Trophoblast cell (in vitro differentiated cells and primary cell): ENCODE results near the gene HTRA2.

Source experiments
- DNase-seq, 2 donors: peaks; one replicate each; pipeline ENCODE4 v3.0.0-alpha.2; 2016
- H2AFZ ChIP-seq: 2 replicates; pipeline ENCODE4 v1.6.1; 2013; ENCODE audit warnings: low read length, moderate library complexity, mild to moderate bottlenecking; ENCODE audit not compliant: insufficient read depth, poor library complexity
- H2AK5ac ChIP-seq: 2 replicates; pipeline ENCODE4 v1.6.1; 2013; ENCODE audit warnings: mild to moderate bottlenecking, low read length
- H2BK120ac ChIP-seq: 2 replicates; pipeline ENCODE4 v1.6.1; 2013; ENCODE audit warnings: low read length, mild to moderate bottlenecking, moderate library complexity; ENCODE audit not compliant: insufficient read depth, poor library complexity
- H2BK12ac ChIP-seq: 2 replicates; pipeline ENCODE4 v1.6.1; 2013; ENCODE audit warnings: mild to moderate bottlenecking, low read length, moderate library complexity
- H2BK5ac ChIP-seq: 2 replicates; pipeline ENCODE4 v1.6.1; 2013; ENCODE audit warnings: low read length, low read depth, moderate library complexity, mild to moderate bottlenecking; ENCODE audit not compliant: poor library complexity
- H3K14ac ChIP-seq: 2 replicates; pipeline ENCODE4 v1.6.1; 2013; ENCODE audit warnings: mild to moderate bottlenecking, low read length
- H3K18ac ChIP-seq: 2 replicates; pipeline ENCODE4 v1.6.1; 2013; ENCODE audit warnings: mild to moderate bottlenecking, low read length
- H3K23ac ChIP-seq: 2 replicates; pipeline ENCODE4 v1.6.1; 2013; ENCODE audit warnings: low read length
- H3K27ac ChIP-seq: 2 replicates; pipeline ENCODE4 v1.5.1; 2013; ENCODE audit warnings: low read depth, mild to moderate bottlenecking, inconsistent platforms, low read length, moderate library complexity
- H3K27me3 ChIP-seq: 2 replicates; pipeline ENCODE4 v1.6.1; 2013; ENCODE audit warnings: inconsistent platforms, mild to moderate bottlenecking, low read length, moderate library complexity; ENCODE audit not compliant: insufficient read depth
- H3K36me3 ChIP-seq, 2 experiments: 1 replicate in 1 of 2; 2 replicates in 1 of 2; pipeline ENCODE4 v1.6.1; 2013; ENCODE audit warnings: low read length in 2 of 2, mild to moderate bottlenecking in 2 of 2, moderate library complexity in 1 of 2; ENCODE audit not compliant: insufficient read depth in 2 of 2, control insufficient read depth in 1 of 2
- H3K4ac ChIP-seq: 2 replicates; pipeline ENCODE4 v1.6.1; 2013; ENCODE audit warnings: low read depth, mild to moderate bottlenecking, low read length, moderate library complexity
- H3K4me1 ChIP-seq, 2 experiments: 1 replicate in 1 of 2; 2 replicates in 1 of 2; pipeline ENCODE4 v1.6.1; 2013; ENCODE audit warnings: low read length in 2 of 2, mild to moderate bottlenecking in 2 of 2, moderate library complexity in 1 of 2; ENCODE audit not compliant: insufficient read depth in 2 of 2, control insufficient read depth in 1 of 2
- H3K4me2 ChIP-seq: 2 replicates; pipeline ENCODE4 v1.6.1; 2013; ENCODE audit warnings: inconsistent platforms, mild to moderate bottlenecking, low read length, moderate library complexity
- H3K4me3 ChIP-seq: 2 replicates; pipeline ENCODE4 v1.5.1; 2013; ENCODE audit warnings: mild to moderate bottlenecking, low read depth, low read length, inconsistent platforms
- H3K79me1 ChIP-seq: one replicate; pipeline ENCODE4 v1.6.1; 2013; ENCODE audit warnings: low read length
- H3K79me2 ChIP-seq: 2 replicates; pipeline ENCODE4 v1.6.1; 2013; ENCODE audit warnings: low read length, mild to moderate bottlenecking; ENCODE audit not compliant: control insufficient read depth, insufficient read depth, poor library complexity
- H3K9ac ChIP-seq: 2 replicates; pipeline ENCODE4 v1.6.1; 2013; ENCODE audit warnings: mild to moderate bottlenecking, low read length
- H3K9me3 ChIP-seq: 2 replicates; pipeline ENCODE4 v1.6.1; 2013; ENCODE audit warnings: low read depth, mild to moderate bottlenecking, control low read depth, inconsistent platforms, low read length; ENCODE audit not compliant: insufficient read depth
- H4K12ac ChIP-seq: 2 replicates; pipeline ENCODE4 v1.6.1; 2013; ENCODE audit warnings: low read depth, mild to moderate bottlenecking, low read length, moderate library complexity
- H4K8ac ChIP-seq: 2 replicates; pipeline ENCODE4 v1.6.1; 2013; ENCODE audit warnings: low read depth, mild to moderate bottlenecking, low read length, moderate library complexity
- H4K91ac ChIP-seq: one replicate; pipeline ENCODE4 v1.6.1; 2013; ENCODE audit warnings: low read depth, mild to moderate bottlenecking, low read length, moderate library complexity
- WGBS: extraction: QIAGEN DNeasy Blood & Tissue Kit; methylation state at CpG from one replicate; pipeline ENCODE4 v1.1.7; 2013; ENCODE audit warnings: missing lambda C conversion rate; ENCODE audit not compliant: insufficient read length, insufficient coverage; ENCODE audit errors: extremely low coverage; 5-methylcytosine and 5-hydroxymethylcytosine counted together

Gene HTRA2

GRCh38 chr2:74499940-74500577 lies 29.7 kb upstream of the HTRA2 start:
- Histone ChIP-seq H3K79me2 (peaks cover 8% of the 10 kb centered on the region), H3K9ac (no peak overlapping the region)

GRCh38 chr2:74500578-74500946 lies 29.2 kb upstream of the HTRA2 start:
- Histone ChIP-seq H3K4me1 (peaks cover 29% of the 10 kb centered on the region in 2 experiments), H4K91ac (no peak overlapping the region), H3K27me3 (peaks cover 67% of the 10 kb centered on the region), H2BK120ac (no peak overlapping the region), H3K4me3 (no peak overlapping the region), H3K36me3 (peaks cover 3 to 5% of the 10 kb centered on the region in 2 experiments), H3K4ac (no peak overlapping the region), H3K79me2 (peaks cover 8% of the 10 kb centered on the region), H2AFZ (no peak overlapping the region), H3K9me3 (peaks cover 2% of the 10 kb centered on the region), H3K79me1 (peaks cover 19% of the 10 kb centered on the region), H2BK12ac (no peak overlapping the region), H2AK5ac (no peak overlapping the region), H3K4me2 (no peak overlapping the region), H2BK5ac (no peak overlapping the region), H4K8ac (no peak overlapping the region), H3K14ac (no peak overlapping the region), H3K9ac (no peak overlapping the region), H3K18ac (no peak overlapping the region), H3K27ac (no peak overlapping the region), H4K12ac (no peak overlapping the region), H3K23ac (no peak overlapping the region)
- no peak for DNase-seq

More at GRCh38 chr2:74499940-74500577, 29.7 kb upstream of the HTRA2 start:
- WGBS, result no CpG with 5 or more reads among the region's 15 CpGs
- no peak overlapping the region for H2AFZ ChIP-seq
- peaks cover 2% of the 10 kb centered on the region for H3K9me3 ChIP-seq
- H3K36me3 ChIP-seq, result peaks cover 0 to under 1% of the 10 kb centered on the region in 2 experiments
- no peak overlapping the region for H3K23ac ChIP-seq
- no peak overlapping the region for H3K18ac ChIP-seq
- peaks cover 29% of the 10 kb centered on the region in 2 experiments for H3K4me1 ChIP-seq
- no peak overlapping the region for H3K4ac ChIP-seq
- no peak overlapping the region for H4K8ac ChIP-seq
- H2BK120ac ChIP-seq, result no peak overlapping the region
- no peak overlapping the region for H3K27ac ChIP-seq
- no peak overlapping the region for H4K12ac ChIP-seq
- H3K4me2 ChIP-seq, result no peak overlapping the region
- peaks cover 67% of the 10 kb centered on the region for H3K27me3 ChIP-seq
- no peak overlapping the region for H2BK12ac ChIP-seq
- no peak overlapping the region for H4K91ac ChIP-seq
- no peak for DNase-seq
- no peak overlapping the region for H2AK5ac ChIP-seq
- H2BK5ac ChIP-seq, result no peak overlapping the region
- H3K14ac ChIP-seq, result no peak overlapping the region
- H3K4me3 ChIP-seq, result no peak overlapping the region
- peaks cover 19% of the 10 kb centered on the region for H3K79me1 ChIP-seq

- no peak for DNase-seq
- H4K12ac ChIP-seq, result no peak overlapping the region
- H2BK120ac ChIP-seq, result no peak overlapping the region
- H3K27me3 ChIP-seq, result peaks cover 67% of the 10 kb centered on the region
- H2AK5ac ChIP-seq, result no peak overlapping the region
- no peak overlapping the region for H3K27ac ChIP-seq
- H2BK5ac ChIP-seq, result no peak overlapping the region
- peaks cover 8% of the 10 kb centered on the region for H3K79me2 ChIP-seq
- no peak overlapping the region for H4K8ac ChIP-seq
- no peak overlapping the region for H3K4ac ChIP-seq
- H3K4me1 ChIP-seq, result peaks cover 33 to 34% of the 10 kb centered on the region in 2 experiments
- H3K18ac ChIP-seq, result no peak overlapping the region
- H3K79me1 ChIP-seq, result peaks cover 19% of the 10 kb centered on the region
- no peak overlapping the region for H3K14ac ChIP-seq
- H2AFZ ChIP-seq, result no peak overlapping the region
- no peak overlapping the region for H3K23ac ChIP-seq
- H3K4me3 ChIP-seq, result no peak overlapping the region
- no peak overlapping the region for H3K9ac ChIP-seq
- peaks cover 8 to 11% of the 10 kb centered on the region in 2 experiments for H3K36me3 ChIP-seq
- no peak overlapping the region for H4K91ac ChIP-seq
- H3K4me2 ChIP-seq, result no peak overlapping the region
- no CpG with 5 or more reads among the region's 18 CpGs for WGBS
- H3K9me3 ChIP-seq, result peaks cover 4% of the 10 kb centered on the region
- no peak overlapping the region for H2BK12ac ChIP-seq
Observed at GRCh38 chr2:74501335-74502071, 28.2 kb upstream of the HTRA2 start.

- Histone ChIP-seq H3K79me2 (peaks cover 11% of the 10 kb centered on the region), H3K14ac (peak overlapping the region; percentile 86), H4K8ac (peak overlapping the region; percentile 94), H3K9ac (no peak overlapping the region), H3K4ac (no peak overlapping the region), H3K23ac (no peak overlapping the region), H3K18ac (peak overlapping the region; percentile 49), H4K12ac (peak overlapping the region; percentile 92), H4K91ac (peak overlapping the region; percentile 69), H3K4me3 (peak overlapping the region; percentile 68), H3K4me1 (peaks cover 37 to 40% of the 10 kb centered on the region in 2 experiments), H3K79me1 (peaks cover 24% of the 10 kb centered on the region), H2BK12ac (no peak overlapping the region), H2BK5ac (no peak overlapping the region), H3K36me3 (peaks cover 8 to 11% of the 10 kb centered on the region in 2 experiments), H3K27ac (no peak overlapping the region), H2AK5ac (no peak overlapping the region), H2AFZ (peak overlapping the region; percentile 61), H3K27me3 (peaks cover 67% of the 10 kb centered on the region), H2BK120ac (no peak overlapping the region), H3K9me3 (peaks cover 4% of the 10 kb centered on the region), H3K4me2 (peak overlapping the region; percentile 87)
- DNase-seq, result peak in 1 of 2 donors; percentile 50
- WGBS, result no CpG with 5 or more reads among the region's 32 CpGs
Observed at GRCh38 chr2:74502147-74502719, 27.5 kb upstream of the HTRA2 start.
